HG03025 (cell line): ENCODE data around the gene FCRLB.
"Not testable (repeated sequence)": the region's sequence is repeated elsewhere in the genome, so short reads cannot be mapped to it uniquely, and the experiment has no call there.

Source experiments
- ATAC-seq: cut with Tn5 transposase; IDR thresholded peaks from one replicate; pipeline ENCODE4 v1.9.1; 2021; ENCODE audit warnings: mild to moderate bottlenecking, moderate library complexity; ENCODE audit not compliant: unreplicated experiment, low FRiP score

Gene FCRLB, protein sequence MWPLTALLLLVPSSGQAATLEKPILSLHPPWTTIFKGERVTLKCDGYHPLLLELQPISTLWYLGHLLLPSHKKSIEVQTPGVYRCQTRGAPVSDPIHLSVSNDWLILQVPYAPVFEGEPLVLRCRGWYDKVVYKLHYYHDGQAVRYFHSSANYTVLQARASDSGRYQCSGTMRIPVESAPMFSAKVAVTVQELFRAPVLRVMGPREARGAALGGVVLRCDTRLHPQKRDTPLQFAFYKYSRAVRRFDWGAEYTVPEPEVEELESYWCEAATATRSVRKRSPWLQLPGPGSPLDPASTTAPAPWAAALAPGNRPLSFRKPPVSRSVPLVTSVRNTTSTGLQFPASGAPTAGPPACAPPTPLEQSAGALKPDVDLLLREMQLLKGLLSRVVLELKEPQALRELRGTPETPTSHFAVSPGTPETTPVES

DNA sequence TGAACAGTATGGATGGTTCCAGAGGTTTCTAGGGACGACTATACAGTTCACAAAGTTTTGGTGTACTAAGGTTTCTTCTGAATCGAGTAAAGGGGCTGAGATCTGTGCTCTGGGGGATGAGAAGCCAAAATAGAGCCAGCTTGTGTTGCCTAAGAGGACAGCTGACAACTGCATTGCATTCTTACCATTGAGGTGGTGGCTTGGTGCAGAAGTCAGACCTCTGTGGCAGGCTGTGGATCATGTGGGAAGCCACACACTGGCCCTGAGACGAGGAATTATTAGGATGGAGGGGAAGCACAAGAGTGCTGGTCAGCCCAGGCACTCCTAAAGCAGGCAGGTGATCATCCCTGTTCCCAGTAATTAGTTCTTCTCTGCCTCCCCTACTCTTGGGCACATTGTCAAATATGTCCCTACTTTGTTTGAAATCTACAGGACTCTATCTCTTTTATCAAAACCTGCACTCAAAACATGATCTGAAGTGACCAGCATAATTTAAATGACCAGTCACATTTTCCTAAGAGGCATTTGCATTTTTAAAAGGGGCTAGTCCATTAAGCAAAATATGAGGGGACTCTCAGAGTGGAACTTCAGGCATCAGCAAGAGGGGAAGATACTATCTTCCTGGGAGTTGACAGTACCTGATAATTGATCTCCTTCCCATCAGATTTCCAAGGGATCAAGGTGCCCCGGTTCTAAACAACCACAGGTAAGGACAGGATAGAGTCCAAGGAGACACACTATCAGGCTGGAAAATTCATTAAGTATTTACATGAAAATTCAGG, at the start of gene FCRLB:
Gene FCRLB, plus strand, starts transcription at position 589 of the 782 bp plus-strand sequence. CDS start 1,129 bp downstream, outside the sequence.
- no peak for ATAC-seq

DNA sequence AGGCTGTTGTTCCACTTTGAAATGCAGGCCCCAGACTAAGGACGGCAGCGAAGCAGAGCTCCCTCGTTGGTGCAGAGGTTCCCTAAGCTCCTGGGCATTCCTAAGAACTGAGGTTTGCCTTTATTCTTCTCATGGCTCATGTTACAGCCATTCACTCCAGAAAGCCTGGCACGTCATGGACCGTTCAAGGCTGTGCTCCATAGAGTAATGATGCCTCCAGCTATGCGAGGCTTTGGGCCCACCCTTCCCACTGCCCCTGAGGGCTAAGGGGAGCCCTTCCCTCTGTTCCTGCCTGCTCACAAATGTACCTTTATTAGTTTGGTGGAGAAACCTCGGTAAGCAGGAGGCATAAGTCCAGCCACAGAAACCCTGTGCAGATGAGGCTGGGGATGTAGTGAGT, 47.9 kb upstream of the FCRLB start:
- not testable (repeated sequence) for ATAC-seq

DNA sequence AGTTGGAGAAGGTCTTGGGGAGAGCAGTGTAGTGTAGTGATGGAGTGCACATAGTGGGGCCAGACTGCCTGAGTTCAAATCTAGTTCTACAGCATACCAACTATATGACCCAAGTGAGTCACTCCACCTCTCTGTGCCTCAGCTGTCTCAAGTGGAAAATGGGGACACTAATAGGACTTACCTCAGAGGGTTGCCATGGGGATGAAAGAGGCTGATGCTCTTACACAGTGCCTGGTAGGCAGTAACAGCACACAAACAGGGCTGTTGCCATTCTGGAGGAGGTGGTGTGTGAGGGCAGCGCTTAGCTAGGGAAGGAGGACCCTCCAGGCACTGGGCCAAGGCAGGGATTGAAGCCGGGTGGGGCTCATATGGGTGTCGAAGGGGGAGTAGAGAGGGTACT, 46.9 kb upstream of the FCRLB start:
- not testable (repeated sequence) for ATAC-seq

DNA sequence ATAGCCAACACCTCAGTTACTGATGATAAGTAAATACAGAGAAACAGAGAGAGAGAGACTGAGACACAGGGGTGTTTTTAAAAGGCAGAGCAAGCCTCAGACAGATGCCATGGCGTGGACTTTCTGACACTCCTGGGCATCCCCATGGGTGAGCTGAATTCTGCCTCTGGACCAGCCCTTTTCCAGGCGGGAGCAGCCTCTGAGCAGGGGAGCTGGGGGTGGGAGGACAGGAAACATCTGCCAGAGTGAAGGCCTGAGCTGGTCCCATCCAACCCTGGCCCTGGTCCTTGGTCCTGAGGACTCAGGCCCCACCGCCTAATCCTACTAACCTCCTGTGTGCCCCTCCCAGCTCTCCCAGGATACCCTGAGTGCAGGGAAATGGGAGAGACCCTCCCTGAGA, 46.4 kb upstream of the FCRLB start:
- ATAC-seq = not testable (repeated sequence)

DNA sequence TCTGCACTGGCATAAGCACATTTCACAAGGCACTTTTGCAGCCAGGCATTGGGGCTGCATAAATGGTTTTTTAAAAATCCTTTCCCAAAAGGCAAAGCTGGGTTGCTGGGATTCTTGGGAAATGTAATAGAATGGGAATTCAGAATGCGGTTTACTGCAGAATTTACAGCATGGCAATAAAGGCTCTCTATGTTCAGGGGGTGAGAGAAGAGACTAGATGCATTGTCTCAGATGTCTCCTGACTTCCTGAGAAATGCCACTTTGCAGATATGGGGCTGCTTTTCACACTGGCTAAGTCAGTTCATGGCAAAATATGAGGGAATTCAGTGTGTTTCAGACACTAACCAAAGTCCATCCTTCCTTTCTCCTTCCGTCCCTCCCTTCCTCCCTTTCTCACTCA, 44.9 kb upstream of the FCRLB start:
- no peak for ATAC-seq

DNA sequence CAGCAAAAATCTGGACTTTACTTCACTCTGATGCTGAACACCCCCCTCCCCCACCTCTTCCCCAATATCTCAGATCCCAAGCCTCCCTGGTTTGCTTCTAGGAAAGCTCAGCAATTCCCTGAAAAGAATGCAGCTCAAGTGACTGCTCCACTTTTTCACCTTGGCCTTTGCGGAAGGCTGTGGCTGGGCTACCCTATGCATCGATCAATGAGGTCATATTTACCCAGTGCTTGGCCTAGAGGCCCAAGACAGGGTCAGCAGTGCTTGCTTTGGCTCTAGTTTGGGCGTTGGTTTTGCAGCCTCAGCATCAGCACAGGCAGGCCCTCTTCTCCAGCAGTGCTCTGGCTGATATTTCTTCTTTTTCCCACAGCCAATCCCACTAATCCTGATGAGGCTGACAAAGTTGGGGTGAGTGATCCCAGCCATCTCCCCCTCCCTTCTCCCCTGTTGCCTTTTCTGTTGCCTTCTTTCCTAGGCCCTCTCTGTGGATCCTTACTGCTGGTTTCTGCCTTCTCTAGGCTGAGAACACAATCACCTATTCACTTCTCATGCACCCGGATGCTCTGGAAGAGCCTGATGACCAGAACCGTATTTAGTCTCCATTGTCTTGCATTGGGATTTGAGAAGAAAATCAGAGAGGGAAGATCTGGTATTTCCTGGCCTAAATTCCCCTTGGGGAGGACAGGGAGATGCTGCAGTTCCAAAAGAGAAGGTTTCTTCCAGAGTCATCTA, 44.2 kb upstream of the FCRLB start:
- no peak for ATAC-seq

DNA sequence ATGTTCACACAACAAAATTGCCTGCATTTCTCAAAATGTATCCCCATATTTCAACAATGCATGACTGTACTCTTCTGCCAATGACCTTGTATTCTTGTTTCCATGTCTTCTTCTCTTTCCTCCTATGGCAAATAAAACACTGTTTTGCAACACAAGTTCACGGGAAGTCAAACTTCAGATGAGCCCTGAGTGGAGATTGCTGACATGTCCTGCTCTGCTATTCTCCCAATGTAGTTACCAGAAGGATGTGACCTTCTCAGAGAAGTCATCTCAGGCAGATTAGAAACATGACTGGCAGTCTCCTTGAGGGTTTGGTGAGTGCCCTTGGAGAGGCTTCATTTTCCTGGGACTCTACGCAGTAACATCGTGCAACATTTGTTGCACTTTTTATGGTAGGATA, 42.8 kb upstream of the FCRLB start:
- no peak for ATAC-seq

DNA sequence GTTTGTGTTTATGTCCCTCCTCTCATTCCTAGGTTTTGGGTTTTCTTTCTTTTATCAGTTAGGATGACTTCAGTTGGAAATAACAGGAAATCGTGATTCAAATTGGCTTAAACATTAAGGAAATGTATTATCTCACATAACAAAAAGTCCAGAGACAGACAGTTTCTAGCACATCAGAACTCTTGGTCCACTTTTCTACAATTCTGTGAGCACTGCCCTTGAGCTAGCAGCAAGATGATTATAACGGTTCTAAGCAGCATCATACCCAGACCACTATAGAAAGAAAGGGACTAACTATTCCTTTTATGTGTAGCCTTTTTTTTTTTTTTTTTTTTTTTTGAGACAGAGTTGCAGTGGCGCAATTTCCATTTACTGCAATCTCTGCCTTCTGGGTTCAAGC, 39.5 kb upstream of the FCRLB start:
- ATAC-seq = no peak

DNA sequence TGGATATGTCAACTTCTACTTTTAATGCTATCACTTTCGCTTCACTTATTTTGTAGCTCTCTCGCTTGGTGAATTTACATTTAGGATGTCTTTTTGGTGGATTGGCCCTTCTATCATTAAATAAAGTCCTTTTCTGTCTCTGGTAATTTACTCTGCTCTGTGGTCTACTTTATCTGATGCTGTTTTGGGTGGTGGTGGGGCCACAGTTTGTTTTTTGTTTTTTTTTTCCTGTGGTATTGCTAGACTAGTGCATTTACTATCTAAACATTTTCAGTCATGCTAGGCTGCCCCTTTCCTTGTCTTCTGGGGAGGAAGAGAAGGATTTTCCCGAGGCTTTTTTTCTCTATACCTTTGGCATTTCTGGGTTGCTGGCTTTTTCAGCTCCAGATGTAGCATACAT, 32.4 kb upstream of the FCRLB start:
- ATAC-seq = no peak

DNA sequence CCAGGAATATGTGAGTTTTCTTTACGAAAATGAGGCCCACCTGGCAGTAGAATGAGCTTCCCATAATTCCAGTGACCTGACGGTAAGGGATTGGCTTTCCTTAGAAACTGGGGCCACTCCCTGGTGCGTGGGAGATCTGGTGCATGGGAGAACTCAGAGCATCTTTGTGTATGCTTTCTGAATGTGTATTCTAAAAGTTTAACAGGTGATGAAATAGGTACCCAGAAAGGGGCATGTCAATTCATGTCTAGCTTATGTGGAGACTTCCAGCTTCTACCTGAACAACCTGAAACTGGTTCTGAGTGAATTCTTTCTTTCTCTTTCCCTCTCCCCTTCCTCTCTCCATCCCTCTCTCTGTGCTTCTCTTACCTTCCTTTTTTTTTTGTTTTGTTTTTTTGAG, 29.5 kb upstream of the FCRLB start:
- ATAC-seq = no peak

DNA sequence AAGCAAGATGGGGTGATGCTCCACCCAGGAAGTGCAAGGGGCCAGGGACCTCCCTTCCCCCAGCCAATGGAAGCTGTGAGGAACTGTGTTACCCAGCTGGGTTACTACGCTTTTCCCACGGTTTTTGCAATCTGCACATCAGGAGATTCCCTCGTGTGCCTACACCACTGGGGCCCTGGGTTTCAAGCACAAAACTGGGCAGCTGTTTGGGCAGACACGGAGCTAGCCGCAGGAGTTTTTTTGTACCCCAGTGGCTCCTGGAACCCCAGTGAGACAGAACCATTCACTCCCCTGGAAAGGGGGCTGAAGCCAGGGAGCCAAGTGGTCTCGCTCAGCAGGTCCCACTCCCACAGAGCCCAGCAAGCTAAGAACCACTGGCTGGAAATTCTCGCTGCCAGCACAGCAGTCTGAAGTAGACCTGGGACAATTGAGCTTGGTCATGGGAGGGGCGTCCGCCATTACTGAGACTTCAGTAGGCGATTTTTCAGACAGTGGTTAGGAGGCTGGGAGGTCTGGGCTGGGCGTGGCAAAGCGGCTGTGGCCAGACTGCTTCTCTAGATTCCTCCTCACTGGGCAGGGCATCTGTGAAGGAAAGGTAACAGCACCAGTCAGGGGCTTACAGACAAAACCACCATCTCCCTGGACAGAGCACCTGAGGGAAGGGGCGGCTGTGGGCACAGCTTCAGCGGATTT, 28.2 kb upstream of the FCRLB start:
- ATAC-seq = not testable (repeated sequence)

DNA sequence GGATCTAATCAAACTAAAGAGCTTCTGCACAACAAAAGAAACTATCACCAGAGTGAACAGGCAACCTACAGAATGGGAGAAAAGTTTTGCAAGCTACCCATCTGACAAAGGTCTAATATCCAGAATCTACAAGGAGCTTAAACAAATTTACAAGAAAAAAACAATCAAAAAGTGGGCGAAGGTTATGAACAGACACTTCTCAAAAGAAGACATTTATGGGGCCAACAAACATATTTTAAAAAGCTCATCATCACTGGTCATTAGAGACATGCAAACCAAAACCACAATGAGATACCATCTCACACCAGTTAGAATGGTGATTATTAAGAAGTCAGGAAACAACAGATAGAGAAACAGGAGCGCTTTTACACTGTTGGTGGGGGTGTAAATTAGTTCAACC, 23.0 kb upstream of the FCRLB start:
- not testable (repeated sequence) for ATAC-seq

DNA sequence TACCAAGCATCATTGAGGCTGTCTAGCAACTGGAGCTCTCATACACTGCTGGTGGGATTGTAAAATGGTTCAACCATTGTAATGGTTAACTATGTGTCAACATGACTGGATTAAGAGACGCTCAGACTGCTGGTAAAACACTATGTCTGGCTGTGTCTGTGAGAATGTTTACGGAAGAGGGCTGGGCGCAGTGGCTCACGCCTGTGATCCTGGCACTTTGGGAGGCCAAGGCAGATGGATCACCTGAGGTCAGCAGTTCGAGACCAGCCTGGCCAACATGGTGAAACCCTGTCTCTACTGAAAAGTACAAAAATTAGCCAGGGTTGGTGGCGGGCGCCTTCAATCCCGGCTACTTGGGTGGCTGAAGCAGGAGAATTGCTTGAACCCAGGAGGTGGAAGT, 19.1 kb upstream of the FCRLB start:
- no peak for ATAC-seq

DNA sequence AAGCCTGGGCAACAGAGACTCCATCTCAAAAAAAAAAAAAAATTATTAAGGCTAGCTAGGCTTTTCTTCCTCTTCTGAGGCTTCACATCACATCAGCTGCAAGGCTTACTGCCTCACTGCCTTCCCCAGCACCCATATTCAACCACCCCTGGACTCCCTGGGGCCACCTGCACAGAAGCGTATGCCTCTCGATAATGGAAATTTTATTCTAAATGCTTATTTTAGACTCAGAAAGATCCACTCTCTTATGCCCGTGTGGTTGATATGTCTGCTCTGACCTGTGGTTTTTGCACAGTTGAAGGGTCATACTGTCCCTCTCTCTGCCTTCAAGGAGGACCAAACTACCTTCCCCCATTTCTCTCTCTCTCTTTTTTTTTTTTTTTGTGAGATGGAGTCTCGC, 15.8 kb upstream of the FCRLB start:
- no peak for ATAC-seq

DNA sequence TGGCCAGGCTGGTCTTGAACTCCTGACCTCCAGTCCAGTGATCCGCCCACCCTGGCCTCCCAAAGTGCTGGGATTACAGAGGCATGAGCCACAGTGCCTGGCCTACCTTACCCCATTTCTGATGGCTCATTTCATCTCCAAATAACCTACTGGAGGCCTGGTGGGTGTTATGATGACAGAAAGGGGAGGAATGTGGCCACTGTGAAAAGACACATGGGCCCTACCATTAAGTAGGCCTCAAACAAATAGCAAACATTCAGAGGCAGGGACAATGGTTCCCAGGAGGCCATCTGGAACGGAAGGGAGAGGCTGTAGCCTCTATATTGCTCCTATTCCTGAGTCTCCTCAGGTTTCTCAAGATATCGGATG, 15.2 kb upstream of the FCRLB start:
- no peak for ATAC-seq

DNA sequence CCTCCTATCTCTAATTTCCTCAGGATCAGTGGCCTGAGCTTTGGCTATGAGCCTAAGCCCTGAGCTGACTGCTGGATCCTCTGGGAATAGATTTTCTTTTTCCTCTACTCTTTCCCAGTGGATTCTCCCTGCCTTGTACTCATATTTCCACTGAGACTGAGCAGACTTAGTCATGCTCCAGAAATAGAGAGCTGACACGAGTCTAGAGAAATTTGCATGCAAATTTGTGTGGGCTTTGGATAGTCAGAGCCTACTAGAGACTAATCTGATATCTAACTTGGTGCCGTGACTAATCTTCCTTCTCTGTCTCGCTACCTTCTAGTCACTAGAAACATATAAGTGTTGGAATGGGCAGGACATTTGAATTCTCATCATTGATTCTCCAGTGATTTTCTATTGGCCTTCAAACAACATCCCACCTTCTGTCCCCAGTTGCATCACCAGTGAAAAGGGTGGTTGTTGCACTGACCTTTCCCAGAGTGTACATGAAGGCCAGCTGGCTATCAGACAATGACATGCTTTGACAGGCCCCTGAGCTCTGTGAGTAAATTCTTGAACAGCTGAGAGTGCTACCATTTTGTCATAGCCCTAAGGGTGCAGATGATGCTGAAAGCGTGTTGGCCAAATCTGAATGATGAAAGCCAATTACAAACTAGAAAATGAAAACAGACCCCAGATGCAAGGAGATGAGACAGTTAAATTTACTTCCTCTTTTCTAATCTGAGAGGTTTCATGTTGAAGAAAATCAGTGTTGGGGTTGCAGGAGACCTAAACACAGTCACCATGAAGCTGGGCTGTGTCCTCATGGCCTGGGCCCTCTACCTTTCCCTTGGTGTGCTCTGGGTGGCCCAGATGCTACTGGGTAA, 14.6 kb upstream of the FCRLB start, which contains the start of gene FCRLA:
Gene FCRLA, plus strand, starts transcription at position 748 of the 866 bp plus-strand sequence. Its CDS starts 36 bp downstream, at position 784.
- ATAC-seq = peak; percentile 54

DNA sequence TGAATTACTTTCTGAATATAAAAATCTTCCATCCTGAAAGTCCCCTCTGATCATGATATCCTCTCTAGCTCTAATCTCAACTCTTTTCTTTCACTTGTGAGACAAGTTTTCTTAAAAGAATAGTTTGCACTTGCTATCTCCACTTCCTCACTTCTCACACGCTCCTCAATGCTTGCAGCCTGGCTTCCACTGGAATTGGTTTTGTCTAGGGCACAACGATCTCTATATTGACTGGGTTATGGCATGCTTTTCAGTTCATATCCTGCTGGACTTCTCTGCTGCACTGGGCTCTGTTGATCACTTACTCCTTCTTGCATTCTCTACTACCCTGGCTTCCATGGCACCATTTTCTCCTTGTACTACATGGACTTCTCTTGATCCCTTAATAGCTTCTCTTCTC, 13.8 kb upstream of the FCRLB start:
- no peak for ATAC-seq

DNA sequence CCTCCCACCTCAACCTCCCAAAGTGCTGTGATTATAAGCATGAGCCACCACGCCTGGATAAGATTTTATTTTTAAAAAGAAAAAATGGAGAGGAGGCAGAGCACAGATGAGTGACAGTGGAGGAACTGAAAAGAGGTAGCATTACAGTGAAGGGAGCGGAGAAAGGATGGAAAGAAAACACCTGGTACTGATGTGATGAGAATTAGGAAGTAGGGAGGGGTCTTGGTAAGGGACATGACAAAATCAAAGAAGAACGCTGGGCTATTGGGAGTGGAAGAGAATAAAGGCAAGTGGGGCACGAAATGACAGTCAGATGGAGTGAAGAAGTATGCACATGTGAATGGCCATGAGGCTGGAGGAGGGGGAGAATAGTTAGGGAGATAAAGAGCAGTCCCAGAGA, 12.0 kb upstream of the FCRLB start:
- ATAC-seq = no peak

DNA sequence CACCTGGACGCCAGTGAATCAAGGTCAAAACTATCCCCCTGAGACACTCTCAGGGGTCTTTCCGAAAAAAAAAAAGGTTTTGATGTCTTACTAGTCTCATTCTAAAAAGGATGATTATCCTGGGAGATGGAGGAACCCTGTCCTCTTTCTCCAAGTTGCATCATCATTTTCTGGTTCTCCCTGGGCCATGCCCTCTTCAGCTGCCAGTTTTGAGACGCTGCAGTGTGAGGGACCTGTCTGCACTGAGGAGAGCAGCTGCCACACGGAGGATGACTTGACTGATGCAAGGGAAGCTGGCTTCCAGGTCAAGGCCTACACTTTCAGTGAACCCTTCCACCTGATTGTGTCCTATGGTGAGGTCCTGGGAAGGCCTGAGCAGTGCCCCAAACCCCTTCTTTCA, 10.8 kb upstream of the FCRLB start:
- no peak for ATAC-seq
